HG03575 (cell line): ENCODE results near the gene ERFL.
"Not testable (repeated sequence)": the region's sequence is repeated elsewhere in the genome, so short reads cannot be mapped to it uniquely, and the experiment has no call there.

Experiments used
- ATAC-seq: cut with Tn5 transposase; IDR thresholded peaks from one replicate; pipeline ENCODE4 v1.9.1; 2021; ENCODE audit not compliant: unreplicated experiment, insufficient number of reproducible peaks, low FRiP score; ENCODE audit errors: extremely low read depth

The ERFL gene

DNA sequence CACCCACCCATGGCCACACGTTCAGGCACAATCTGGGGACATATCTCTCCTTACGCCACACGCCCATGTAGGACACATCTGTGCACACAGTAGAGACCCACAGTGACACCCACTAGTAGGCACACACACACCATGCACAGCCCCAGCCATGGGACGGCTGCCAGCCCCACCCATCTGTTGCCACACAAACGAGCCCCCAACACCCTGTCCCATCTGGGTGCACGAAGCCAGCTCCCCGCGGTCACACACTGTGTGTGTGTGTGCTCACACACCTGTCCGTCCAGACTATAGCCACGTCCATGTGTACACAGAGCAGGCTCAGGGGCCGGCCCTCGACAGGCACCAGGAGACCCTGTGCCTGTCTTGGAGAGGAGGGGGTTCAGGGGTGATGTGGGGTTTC lies 10.6 kb downstream of the ERFL start:
- no peak for ATAC-seq

DNA sequence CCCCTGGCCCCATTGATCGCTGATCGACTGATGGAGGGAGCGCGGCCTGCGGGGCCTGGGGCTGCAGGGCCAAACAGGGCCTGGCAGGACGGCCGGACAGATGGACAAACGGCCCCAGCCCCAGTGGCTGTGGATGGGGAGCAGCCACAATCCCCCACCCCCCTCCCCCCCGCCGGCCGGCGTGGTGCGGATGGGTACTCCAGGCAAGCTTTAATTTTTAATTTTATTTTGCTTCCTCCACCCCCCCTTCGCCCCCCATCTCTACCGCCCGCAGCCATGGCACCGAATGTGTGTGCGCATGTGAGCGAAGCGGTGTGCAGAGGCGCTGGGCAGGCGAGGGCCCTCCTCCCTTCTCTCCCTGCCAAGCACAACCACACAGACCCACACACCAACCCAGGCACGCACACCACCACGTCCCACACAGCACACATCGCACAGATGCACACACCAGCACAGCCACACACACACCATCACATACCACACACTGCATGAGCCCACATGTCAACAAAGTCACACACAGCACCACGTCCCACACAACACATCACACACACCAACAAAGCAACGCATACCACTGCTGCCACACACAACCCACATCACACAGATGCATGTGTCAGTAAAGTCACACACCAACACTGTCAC lies 12.4 kb downstream of the ERFL start:
- no peak for ATAC-seq

- no peak for ATAC-seq
Measured at GRCh38 chr19:41915021-41915775, 13.1 kb downstream of the ERFL start.

DNA sequence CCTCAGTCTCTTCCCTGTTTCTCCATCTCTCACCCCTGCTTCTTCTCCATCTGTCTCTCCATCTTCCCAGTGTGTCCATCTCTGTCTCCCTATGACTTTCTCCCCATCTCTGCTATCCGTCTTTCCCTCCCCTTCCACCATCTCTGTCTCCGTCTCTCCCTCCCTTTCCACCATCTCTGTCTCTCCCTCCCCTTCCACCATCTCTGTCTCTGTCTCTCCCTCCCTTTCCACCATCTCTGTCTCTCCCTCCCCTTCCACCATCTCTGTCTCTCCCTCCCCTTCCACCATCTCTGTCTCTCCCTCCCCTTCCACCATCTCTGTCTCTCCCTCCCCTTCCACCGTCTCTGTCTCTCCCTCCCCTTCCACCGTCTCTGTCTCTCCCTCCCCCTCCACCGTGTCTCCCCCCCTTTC lies 13.8 kb downstream of the ERFL start:
- not testable (repeated sequence) for ATAC-seq

GRCh38 chr19:41913538-41914423 lies 14.5 kb downstream of the ERFL start:
- ATAC-seq = no peak

DNA sequence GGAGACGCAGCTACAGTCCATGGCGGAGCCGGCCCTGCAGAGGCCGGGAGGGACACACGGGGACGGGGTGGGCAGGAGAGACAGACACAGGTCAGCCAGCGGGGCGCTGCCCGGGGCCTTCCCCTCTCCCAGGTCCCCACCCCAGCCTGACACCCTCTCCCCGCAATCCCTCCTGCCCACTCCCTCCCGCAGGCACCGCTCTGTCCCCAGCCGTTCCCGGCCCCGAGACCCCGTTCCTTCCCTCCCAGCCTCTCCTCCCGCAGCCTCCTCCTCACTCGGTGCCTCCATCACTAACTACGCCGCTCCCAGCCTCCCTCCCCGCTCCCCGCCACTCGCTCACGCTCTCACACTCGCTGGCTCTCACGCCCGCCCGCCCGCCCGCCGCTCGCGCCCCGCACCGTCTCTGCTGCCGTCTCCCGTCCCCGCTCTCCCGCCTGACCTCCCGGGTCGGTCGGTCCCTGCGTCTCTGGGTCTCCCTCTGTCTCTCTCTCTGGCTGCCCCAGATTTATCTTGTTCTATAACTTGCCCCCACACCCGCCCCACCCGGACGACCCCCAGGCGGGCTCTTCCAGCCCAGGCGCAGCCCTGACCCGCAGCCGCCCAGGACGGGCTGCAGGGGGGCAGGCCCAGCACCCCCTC lies 15.2 kb downstream of the ERFL start:
- ATAC-seq = no peak

DNA sequence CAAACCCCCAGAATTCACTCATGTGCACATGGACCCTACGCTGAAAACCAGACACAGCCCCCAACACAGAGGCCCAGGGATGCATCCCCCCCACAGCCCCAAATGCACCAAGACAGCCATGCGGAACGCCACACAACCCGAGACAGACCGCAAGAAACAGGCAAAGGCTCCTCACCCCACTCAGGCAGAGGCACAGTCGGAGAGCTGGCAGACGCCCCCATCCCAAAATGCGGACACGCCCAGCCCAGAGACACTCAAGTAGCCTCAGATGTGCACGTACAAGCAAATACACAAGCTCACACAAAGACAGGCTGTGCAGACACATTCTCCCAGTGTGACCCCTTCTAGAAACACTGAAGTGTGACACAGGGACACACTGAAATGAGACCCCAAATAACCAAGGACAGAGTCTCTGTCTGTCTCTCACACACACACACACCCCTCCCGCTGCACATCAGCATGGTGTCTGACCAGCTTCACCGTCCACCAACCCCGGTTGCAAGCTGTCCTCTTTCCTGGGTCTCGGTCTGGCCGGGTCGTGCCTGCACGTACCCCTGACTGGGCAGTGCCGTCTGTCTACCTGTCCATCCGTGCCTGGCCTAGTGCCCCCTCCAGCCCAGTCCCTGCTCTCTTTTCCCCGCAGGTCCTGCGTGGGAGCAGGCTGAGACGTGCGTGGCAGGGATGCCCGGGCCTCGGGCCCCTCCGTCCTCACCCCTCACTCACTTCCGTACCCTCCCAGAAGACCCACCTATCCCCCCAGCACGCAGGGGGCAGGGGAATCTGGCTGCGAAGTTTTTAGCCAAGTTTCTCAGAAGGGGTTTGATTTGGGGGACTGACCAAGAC lies 16.1 kb downstream of the ERFL start:
- no peak for ATAC-seq

- ATAC-seq = no peak
Measured at GRCh38 chr19:41910992-41911888, 17.0 kb downstream of the ERFL start.

- ATAC-seq = no peak
Measured at GRCh38 chr19:41910240-41910991, 17.8 kb downstream of the ERFL start.

GRCh38 chr19:41909706-41910105 lies 18.5 kb downstream of the ERFL start:
- ATAC-seq = no peak

- ATAC-seq = no peak
Measured at GRCh38 chr19:41908724-41909464, 19.4 kb downstream of the ERFL start.

DNA sequence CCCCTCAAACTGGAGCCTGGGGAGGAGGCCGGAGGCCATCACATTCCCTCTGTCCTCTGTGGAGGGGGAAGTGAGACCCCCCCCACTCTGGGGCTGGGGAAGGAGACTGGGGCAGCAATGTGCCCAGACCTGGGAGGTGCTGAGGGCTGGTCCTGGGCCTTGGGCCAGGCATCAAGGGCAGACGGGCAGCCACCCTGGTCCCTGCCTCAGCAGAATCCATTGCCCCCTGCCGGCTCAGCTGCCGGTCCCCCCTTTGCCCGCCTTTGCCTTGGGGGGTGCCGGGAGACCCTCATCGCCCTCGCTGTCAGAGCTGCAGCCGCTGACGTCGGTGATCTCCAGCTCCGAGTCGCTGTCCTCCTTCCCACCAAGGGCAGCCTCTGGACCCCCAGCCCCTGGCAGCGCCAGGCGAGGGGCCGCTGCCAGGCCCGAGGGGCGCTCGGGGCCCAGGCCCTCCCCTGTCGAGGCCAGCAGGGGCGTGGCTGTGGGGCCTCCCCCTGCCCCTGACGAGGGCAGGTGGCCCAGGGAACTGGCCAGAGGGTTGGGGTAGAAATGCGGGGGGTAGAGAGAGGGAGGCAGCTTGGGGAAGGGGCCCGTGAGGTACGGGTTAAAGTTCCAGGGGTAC lies 20.1 kb downstream of the ERFL start:
- no peak for ATAC-seq

DNA sequence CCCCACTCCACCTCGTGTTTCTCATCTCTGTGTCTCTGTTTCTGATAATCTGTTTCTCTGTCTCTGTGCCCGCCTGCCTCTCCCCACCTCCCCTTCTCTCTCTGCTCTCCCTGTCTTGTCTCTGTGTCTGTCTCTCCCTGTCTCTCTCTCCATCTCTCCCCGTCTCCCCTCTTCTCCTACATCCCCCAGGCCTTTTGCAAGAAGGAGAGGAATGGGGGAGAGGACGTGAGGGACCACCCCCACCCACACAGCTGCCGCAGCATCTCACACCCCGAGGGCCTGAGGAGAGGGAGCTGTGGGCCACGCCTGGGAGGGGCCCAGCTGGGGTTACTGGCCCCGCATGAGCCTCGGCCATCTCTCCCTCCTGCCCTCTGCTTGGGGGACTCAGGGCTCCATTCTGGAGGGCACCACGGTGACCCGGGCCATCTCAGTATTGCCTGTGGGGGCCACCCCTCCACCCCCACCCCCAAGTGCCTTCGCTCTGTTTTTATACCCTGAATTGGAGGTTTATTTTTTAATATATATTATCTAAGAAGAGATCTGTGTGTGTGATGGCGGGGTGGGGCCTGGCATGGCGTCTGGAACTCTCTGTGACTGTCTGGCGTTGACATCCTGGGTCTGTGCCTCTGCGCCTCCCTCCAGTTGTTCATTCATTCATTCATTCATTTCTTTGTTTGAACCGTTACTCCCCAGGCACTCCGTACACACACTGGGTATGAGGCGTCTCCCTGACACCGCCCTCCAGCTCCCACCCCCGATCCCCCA lies 21.2 kb downstream of the ERFL start:
- no peak for ATAC-seq

- no peak for ATAC-seq
Measured at GRCh38 chr19:41906271-41906670, 22.0 kb downstream of the ERFL start.

- ATAC-seq = no peak
Measured at GRCh38 chr19:41905273-41906002, 22.8 kb downstream of the ERFL start.
